Measurements from ENCODE around the gene OR4X1. TPM values are rescaled to one million over a fixed set of nuclear protein-coding genes. Genes with fewer than 3 reads are reported as not detected.
"Not testable (repeated sequence)": the region's sequence is repeated elsewhere in the genome, so short reads cannot be mapped to it uniquely, and the experiment has no call there.

The OR4X1 gene, protein sequence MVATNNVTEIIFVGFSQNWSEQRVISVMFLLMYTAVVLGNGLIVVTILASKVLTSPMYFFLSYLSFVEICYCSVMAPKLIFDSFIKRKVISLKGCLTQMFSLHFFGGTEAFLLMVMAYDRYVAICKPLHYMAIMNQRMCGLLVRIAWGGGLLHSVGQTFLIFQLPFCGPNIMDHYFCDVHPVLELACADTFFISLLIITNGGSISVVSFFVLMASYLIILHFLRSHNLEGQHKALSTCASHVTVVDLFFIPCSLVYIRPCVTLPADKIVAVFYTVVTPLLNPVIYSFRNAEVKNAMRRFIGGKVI
- not detected in 2 replicates for total RNA-seq

GRCh38 chr11:48263423-48263911, at the start of gene OR4X1:
OR4X1 (plus strand) TSS chr11:48263861; CDS start chr11:48263861, 0 bp downstream.
- DNase-seq: no peak

- DNase-seq: no peak
Observed at GRCh38 chr11:48216510-48216909, 47.2 kb upstream of the OR4X1 start, which contains the start of gene OR4B1. OR4B1 (plus strand) TSS chr11:48216810; CDS start chr11:48216810, 0 bp downstream.

- no peak for DNase-seq
Observed at GRCh38 chr11:48228761-48229160, 34.9 kb upstream of the OR4X1 start.

- not testable (repeated sequence) for DNase-seq
Observed at GRCh38 chr11:48230057-48230456, 33.6 kb upstream of the OR4X1 start.

DNA sequence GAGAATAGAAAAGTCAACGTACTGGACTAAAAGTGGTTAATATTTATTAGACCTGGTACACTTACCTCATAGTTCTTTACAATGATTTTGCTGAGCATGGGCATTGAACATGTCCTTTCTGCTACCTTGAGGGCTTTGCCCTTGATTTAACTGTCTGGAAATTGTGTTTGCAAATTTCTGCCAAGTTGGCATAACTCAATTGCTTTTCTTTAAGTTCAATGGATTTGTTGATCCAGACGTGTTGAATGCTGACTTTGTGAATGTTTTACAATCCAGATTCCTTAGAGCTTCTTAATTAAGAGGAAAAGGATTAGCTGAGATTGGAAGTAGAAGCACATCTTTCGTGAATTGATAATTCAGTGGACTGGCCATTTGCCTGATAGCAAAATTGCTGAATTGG, 25.9 kb upstream of the OR4X1 start:
- no peak for DNase-seq

- no peak for DNase-seq
Observed at GRCh38 chr11:48242501-48242900, 21.2 kb upstream of the OR4X1 start.

- no peak for DNase-seq
Observed at GRCh38 chr11:48244804-48245203, 18.9 kb upstream of the OR4X1 start, which contains the start of gene OR4X2. OR4X2 (plus strand) TSS chr11:48245104; CDS start chr11:48245104, 0 bp downstream.

GRCh38 chr11:48248902-48249301, 14.8 kb upstream of the OR4X1 start:
- no peak for DNase-seq

DNA sequence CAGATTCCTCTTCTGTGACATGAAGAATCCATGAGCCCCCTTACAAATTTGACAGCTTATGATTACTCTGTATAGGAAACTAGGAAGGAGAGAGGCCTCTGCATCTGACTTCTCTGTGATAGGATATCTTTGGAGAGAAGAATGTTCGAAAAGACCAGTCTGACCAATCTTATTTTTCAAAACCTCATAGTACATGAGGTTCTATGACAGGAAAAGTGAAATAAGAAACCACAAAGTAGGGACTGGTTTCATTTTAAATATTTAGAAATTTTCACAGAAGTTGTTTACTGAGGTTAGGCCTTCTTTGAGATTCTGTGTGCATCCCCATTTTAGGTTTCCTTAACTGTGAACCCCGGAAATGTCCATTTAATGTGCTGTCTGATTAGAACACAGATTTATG, 2.1 kb upstream of the OR4X1 start:
- DNase-seq: no peak

GRCh38 chr11:48270621-48271020, 7.0 kb downstream of the OR4X1 start:
- DNase-seq: no peak

DNA sequence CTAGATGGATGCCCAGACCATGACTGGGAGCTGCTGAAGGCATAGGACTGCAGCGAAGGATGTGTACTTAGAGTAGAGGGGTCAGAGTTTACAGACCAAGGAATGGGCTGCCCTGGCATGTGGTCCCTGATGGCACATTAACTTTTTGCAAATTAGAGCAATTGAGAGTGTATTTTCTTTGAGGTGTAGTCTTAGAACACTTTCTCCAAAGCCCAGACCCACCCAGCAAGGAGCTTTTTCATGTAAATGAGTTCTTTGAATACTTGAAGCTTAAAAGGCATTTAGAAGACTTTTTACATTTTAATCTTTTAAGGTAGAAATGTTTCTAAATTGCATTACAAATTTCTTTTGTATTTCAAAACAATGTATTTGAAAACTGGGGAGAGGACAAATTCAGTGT, 8.9 kb downstream of the OR4X1 start:
- DNase-seq: no peak

- DNase-seq: no peak
Observed at GRCh38 chr11:48305923-48306322, 42.3 kb downstream of the OR4X1 start, which contains the start of gene OR4S1. OR4S1 (plus strand) TSS chr11:48306223; CDS start chr11:48306223, 0 bp downstream.

DNA sequence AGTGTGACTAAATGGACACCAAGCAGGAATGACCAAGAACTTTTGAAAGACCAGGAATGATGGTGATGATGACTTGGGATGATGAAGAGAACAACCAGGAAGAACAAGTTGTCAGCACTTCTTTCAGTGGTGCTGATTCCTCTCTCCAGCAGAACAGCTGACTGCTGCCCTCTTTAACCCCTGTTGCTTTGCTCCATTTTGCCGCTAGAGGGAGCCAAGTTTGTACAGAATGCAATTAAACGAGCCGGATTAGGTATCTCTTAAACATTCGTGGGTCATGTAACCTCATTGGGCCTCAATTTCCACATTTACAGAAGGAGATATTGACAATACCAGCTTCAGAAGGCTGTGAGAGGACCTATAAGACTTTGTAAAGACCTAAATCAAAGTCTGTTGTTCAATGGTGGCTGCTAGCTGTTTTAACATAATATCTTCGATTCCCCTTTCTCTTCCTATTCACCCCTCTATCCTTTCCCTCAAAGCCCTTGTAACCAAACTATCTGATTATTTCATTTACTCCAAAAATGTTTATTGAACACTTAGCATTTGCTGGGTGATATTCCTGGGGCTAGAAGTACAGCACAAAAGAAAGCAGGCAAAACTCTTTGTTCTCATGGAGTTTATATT, 44.2 kb downstream of the OR4X1 start:
- DNase-seq: peak; percentile 71

DNA sequence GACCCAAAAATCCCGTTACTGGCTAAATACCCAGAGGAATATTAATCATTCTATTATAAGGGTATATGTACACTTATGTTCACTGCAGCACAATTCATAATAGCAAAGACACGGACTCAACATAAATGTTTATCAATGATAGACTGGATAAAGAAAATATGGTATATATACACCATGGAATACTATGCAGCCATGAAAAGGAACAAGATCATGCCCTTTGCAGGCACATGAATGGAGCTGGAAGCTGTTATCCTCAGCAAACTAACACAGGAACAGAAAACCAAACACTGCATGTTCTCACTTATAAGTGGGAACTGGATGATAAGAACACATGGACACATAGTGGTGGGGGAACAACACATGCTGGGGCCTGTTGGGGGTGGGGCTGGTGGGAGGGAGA, 49.9 kb downstream of the OR4X1 start:
- DNase-seq: not testable (repeated sequence)

Other genes with a start within 250 kb of the OR4X1 start
- gene OR4B1, start 47.1 kb upstream of the OR4X1 start, total RNA-seq: not detected in 2 replicates
- gene OR4X2, start 18.8 kb upstream of the OR4X1 start, total RNA-seq: not detected in 2 replicates
- not detected in 2 replicates for gene OR4S1, start 42.4 kb downstream of the OR4X1 start, total RNA-seq
- gene OR4C3, start 61.1 kb downstream of the OR4X1 start, total RNA-seq: not detected in 2 replicates
- gene OR4C5, start 102.6 kb downstream of the OR4X1 start, total RNA-seq: not detected in 2 replicates
- gene OR4A47, start 224.9 kb downstream of the OR4X1 start, total RNA-seq: not detected in 2 replicates

Measured in dermis blood vessel endothelial cell (primary cell).